ENCODE data around the gene GXYLT1. TPM values are rescaled to one million over a fixed set of nuclear protein-coding genes. Genes with fewer than 3 reads are reported as not detected.

GXYLT1 gene
- total and polyA plus RNA-seq, 4 donors = 2.5 to 23.2 (median 6.4) TPM

DNA sequence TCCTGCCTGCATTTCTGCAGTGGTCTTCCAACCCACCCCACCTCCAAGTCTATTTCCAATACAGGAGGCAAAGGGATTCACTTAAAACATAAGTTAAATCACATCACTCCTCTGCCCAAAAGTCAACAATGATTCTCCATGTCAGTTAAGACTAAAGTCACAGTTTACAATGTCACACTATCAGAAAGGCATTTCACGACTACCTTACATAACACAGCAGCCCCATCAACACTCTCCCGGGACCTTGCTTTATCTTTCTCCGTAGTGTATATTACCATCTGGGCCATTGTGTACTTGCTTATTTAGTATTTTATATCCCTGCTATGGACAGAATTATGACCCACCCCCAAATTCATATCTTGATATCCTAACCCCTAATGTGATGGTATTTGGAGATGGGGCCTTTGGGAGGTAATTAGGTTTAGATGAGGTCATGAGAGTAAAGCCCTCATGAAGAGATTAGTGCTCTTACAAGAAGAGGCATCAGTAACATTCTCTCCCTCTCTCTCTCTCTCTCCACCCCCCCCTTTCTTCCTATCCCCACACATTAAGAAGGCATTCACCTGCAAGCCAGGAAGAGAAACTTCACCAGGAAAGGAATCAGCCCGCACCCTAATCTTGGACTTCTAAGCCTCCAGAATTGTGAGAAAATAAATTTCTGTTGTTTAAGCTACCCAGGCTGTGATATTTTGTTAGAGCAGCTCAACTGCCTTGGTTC lies 112.7 kb downstream of the GXYLT1 start:
- H3K4me3 ChIP-seq = no peak overlapping the region
- TF ChIP-seq, protein P1, sequence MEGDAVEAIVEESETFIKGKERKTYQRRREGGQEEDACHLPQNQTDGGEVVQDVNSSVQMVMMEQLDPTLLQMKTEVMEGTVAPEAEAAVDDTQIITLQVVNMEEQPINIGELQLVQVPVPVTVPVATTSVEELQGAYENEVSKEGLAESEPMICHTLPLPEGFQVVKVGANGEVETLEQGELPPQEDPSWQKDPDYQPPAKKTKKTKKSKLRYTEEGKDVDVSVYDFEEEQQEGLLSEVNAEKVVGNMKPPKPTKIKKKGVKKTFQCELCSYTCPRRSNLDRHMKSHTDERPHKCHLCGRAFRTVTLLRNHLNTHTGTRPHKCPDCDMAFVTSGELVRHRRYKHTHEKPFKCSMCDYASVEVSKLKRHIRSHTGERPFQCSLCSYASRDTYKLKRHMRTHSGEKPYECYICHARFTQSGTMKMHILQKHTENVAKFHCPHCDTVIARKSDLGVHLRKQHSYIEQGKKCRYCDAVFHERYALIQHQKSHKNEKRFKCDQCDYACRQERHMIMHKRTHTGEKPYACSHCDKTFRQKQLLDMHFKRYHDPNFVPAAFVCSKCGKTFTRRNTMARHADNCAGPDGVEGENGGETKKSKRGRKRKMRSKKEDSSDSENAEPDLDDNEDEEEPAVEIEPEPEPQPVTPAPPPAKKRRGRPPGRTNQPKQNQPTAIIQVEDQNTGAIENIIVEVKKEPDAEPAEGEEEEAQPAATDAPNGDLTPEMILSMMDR (IDR thresholded peaks at IDR 0.05; ENCODE audit: control extremely low read depth, extremely low read depth) = no peak
- H3K27ac ChIP-seq (ENCODE audit: low read depth in 1 of 2, low read length in 1 of 2) = no peak overlapping the region
- 83 to 91% methylated on average over 4 of the region's 4 CpGs for WGBS, 2 donors
- H3K36me3 ChIP-seq (ENCODE audit: control insufficient read depth in 4 of 4, insufficient read depth in 4 of 4, low read length in 4 of 4) = no peaks in the 10 kb centered on the region
- peaks cover 0 to 5% (median 0%) of the 10 kb centered on the region in 4 donors for H3K9me3 ChIP-seq (ENCODE audit: control insufficient read depth in 4 of 4, insufficient read depth in 3 of 4, low read length in 3 of 4)
- DNase-seq (no peak), ATAC-seq (ENCODE audit: insufficient read depth, low FRiP score) (no peak)
- no peaks in the 10 kb centered on the region for H3K27me3 ChIP-seq (ENCODE audit: control insufficient read depth in 3 of 3, insufficient read depth in 3 of 3, low read length in 2 of 3)
- H3K4me1 ChIP-seq (ENCODE audit: control insufficient read depth in 5 of 5, insufficient read depth in 5 of 5, low read length in 5 of 5) = no peaks in the 10 kb centered on the region
- H3K9ac ChIP-seq (ENCODE audit: insufficient read depth in 1 of 2, low read length in 2 of 2) = no peak overlapping the region

Other genes starting within 250 kb of the GXYLT1 start
- gene YAF2, start 93.4 kb upstream of the GXYLT1 start, total RNA-seq = 10 to 100 TPM; 23.6 to 27.9 TPM
- 10 to 100 TPM in 1 of 2 donors, 1 to 10 TPM in 1; 9.4 to 14.4 TPM for gene YAF2, start 93.4 kb upstream of the GXYLT1 start, polyA plus RNA-seq
- gene ZCRB1, start 181.2 kb upstream of the GXYLT1 start, total RNA-seq = 10 to 100 TPM; 16.7 to 40.0 TPM
- 10 to 100 TPM; 19.6 to 37.6 TPM for gene ZCRB1, start 181.2 kb upstream of the GXYLT1 start, polyA plus RNA-seq
- gene PPHLN1, start 181.3 kb upstream of the GXYLT1 start, total RNA-seq = 10 to 100 TPM; 38.1 to 72.5 TPM
- gene PPHLN1, start 181.3 kb upstream of the GXYLT1 start, polyA plus RNA-seq = 10 to 100 TPM; 26.5 to 30.4 TPM

Measured in lung (tissue), 12 donors.